H1 (cell line): ENCODE measurements around the gene POLDIP3. TPM values are rescaled to one million over a fixed set of nuclear protein-coding genes. Genes with fewer than 3 reads are reported as not detected.

ENCODE experiments used
- CTCF ChIA-PET: fragments of 300-600 bp; sonication (Branson Sonifier 250); formaldehyde crosslinking; loops from one replicate; lab custom pipeline; 2021; ENCODE audit not compliant: partially characterized antibody; lab: Charles Lee
- POLR2A ChIA-PET: fragments of 300-600 bp; sonication (Branson Sonifier 250); formaldehyde crosslinking; loops from one replicate; lab custom pipeline; 2021; ENCODE audit warnings: inconsistent platforms; ENCODE audit not compliant: partially characterized antibody; lab: Charles Lee
- DNase-seq, 2 experiments: peaks; one replicate each; pipeline versions ENCODE4 v3.0.0 to v3.0.0-alpha.2; 2010 to 2022; ENCODE audit warnings: low spot score in 2 of 2, low read depth in 1 of 2, mixed read lengths in 1 of 2
- FAIRE-seq: peaks from 2 replicates; lab custom pipeline; 2011; peaks lifted over from hg19 to GRCh38; lab: Jason Lieb, UNC
- H2AFZ ChIP-seq: 2 replicates; pipeline ENCODE4 v1.8.1; 2012; ENCODE audit warnings: low read length, inconsistent platforms
- H2AK5ac ChIP-seq: 2 replicates; pipeline ENCODE4 v1.6.1; 2013; ENCODE audit warnings: low read depth, low read length
- H2BK120ac ChIP-seq: replicated peaks from 2 replicates; pipeline ENCODE3; 2013; ENCODE audit warnings: low read depth, low read length, inconsistent platforms
- H2BK12ac ChIP-seq: 2 replicates; pipeline ENCODE4 v1.6.1; 2013; ENCODE audit warnings: low read depth, low read length
- H2BK15ac ChIP-seq: 2 replicates; pipeline ENCODE4 v1.6.1; 2013; ENCODE audit warnings: low read length
- H2BK20ac ChIP-seq: 2 replicates; pipeline ENCODE4 v1.6.1; 2013; ENCODE audit warnings: low read length
- H2BK5ac ChIP-seq: 2 replicates; pipeline ENCODE4 v1.6.1; 2013; ENCODE audit warnings: low read depth, low read length
- H3K14ac ChIP-seq: 2 replicates; pipeline ENCODE4 v1.6.1; 2013; ENCODE audit warnings: inconsistent platforms; ENCODE audit not compliant: insufficient read length
- H3K18ac ChIP-seq: 2 replicates; pipeline ENCODE4 v1.6.1; 2013; ENCODE audit warnings: low read length; ENCODE audit errors: extremely low read depth
- H3K23ac ChIP-seq: 2 replicates; pipeline ENCODE4 v1.6.1; 2013; ENCODE audit warnings: inconsistent platforms; ENCODE audit not compliant: insufficient read length
- H3K23me2 ChIP-seq: 2 replicates; pipeline ENCODE4 v1.6.1; 2013; ENCODE audit warnings: low read depth, low read length
- H3K27ac ChIP-seq: 2 replicates; pipeline ENCODE4 v1.6.1; 2011; ENCODE audit warnings: low read depth, low read length, inconsistent platforms
- H3K27me3 ChIP-seq, 4 experiments: replicated peaks in 1 of 4; 1 replicate in 1 of 4; 2 replicates in 3 of 4; pipeline versions ENCODE4 v1.6.1 to v1.8.1; 2011 to 2013; ENCODE audit warnings: low read length in 3 of 4, mild to moderate bottlenecking in 3 of 4, inconsistent platforms in 2 of 4, mixed read lengths in 2 of 4, moderate library complexity in 1 of 4; ENCODE audit not compliant: control insufficient read depth in 3 of 4, insufficient read depth in 3 of 4; ENCODE audit errors: extremely low read depth in 1 of 4
- H3K36me3 ChIP-seq, 4 experiments: 2 replicates each; pipeline versions ENCODE4 v1.6.1 to v1.8.1; 2011 to 2013; ENCODE audit warnings: mild to moderate bottlenecking in 4 of 4, low read length in 3 of 4, moderate library complexity in 2 of 4, control low read depth in 1 of 4, inconsistent platforms in 1 of 4; ENCODE audit not compliant: insufficient read depth in 4 of 4, control insufficient read depth in 2 of 4
- H3K4ac ChIP-seq: replicated peaks from 2 replicates; pipeline ENCODE3; 2013; ENCODE audit warnings: low read length, low read depth, mixed read lengths, inconsistent platforms; ENCODE audit not compliant: insufficient read length
- H3K4me1 ChIP-seq, 4 experiments: replicated peaks in 1 of 4; 1 replicate in 1 of 4; 2 replicates in 3 of 4; pipeline versions ENCODE4 v1.6.1 to v1.8.1; 2011 to 2013; ENCODE audit warnings: low read length in 3 of 4, inconsistent platforms in 2 of 4, mixed read lengths in 1 of 4; ENCODE audit not compliant: insufficient read depth in 4 of 4, control insufficient read depth in 3 of 4
- H3K4me2 ChIP-seq, 2 experiments: 2 replicates each; pipeline versions ENCODE4 v1.6.1 to v1.8.1; 2011 to 2013; ENCODE audit warnings: low read depth in 2 of 2, low read length in 2 of 2, control low read depth in 1 of 2, inconsistent platforms in 1 of 2, mild to moderate bottlenecking in 1 of 2; ENCODE audit not compliant: insufficient read depth in 1 of 2
- H3K4me3 ChIP-seq, 4 experiments: fragments of 200-600, 300-600 bp in 1 of 4; sonication (generic), shearing (Covaris generic), sonication (Bioruptor Twin) in 1 of 4; 2 replicates each; pipeline versions ENCODE4 v1.5.1 to v1.8.1; 2011 to 2016; ENCODE audit warnings: low read length in 4 of 4, low read depth in 3 of 4, control low read depth in 2 of 4, inconsistent platforms in 2 of 4, mild to moderate bottlenecking in 2 of 4, mixed read lengths in 1 of 4, moderate library complexity in 1 of 4; ENCODE audit not compliant: insufficient read depth in 2 of 4; ENCODE audit errors: extremely low read depth in 1 of 4
- H3K56ac ChIP-seq: replicated peaks from 2 replicates; pipeline ENCODE3; 2013; ENCODE audit warnings: low read depth, mild to moderate bottlenecking, mixed read lengths, low read length, inconsistent platforms; ENCODE audit not compliant: insufficient read length
- H3K79me1 ChIP-seq: 2 replicates; pipeline ENCODE4 v1.6.1; 2013; ENCODE audit warnings: low read depth, low read length, control low read depth
- H3K79me2 ChIP-seq, 2 experiments: 2 replicates each; pipeline versions ENCODE4 v1.6.1 to v1.8.1; 2012 to 2013; ENCODE audit warnings: low read length in 2 of 2, mild to moderate bottlenecking in 2 of 2, inconsistent platforms in 1 of 2; ENCODE audit not compliant: insufficient read depth in 2 of 2, control insufficient read depth in 1 of 2
- H3K9ac ChIP-seq, 4 experiments: replicated peaks in 1 of 4; 1 replicate in 1 of 4; 2 replicates in 3 of 4; pipeline versions ENCODE4 v1.6.1 to v1.8.1; 2011 to 2013; ENCODE audit warnings: low read depth in 3 of 4, low read length in 3 of 4, control low read depth in 2 of 4, mild to moderate bottlenecking in 2 of 4, moderate library complexity in 2 of 4, inconsistent platforms in 1 of 4; ENCODE audit errors: extremely low read depth in 1 of 4
- H3K9me3 ChIP-seq, 2 experiments: 2 replicates each; pipeline versions ENCODE4 v1.6.1 to v1.8.1; 2012 to 2013; ENCODE audit warnings: mild to moderate bottlenecking in 2 of 2, moderate library complexity in 2 of 2, control low read depth in 1 of 2, inconsistent platforms in 1 of 2, low read depth in 1 of 2, low read length in 1 of 2, mixed read lengths in 1 of 2; ENCODE audit not compliant: insufficient read depth in 2 of 2
- H4K20me1 ChIP-seq, 2 experiments: replicated peaks in 1 of 2; 2 replicates each; pipeline versions ENCODE3 to v1.8.1; 2011 to 2013; ENCODE audit warnings: inconsistent platforms in 2 of 2, low read length in 2 of 2, mild to moderate bottlenecking in 1 of 2; ENCODE audit not compliant: insufficient read depth in 2 of 2, control insufficient read depth in 1 of 2
- H4K5ac ChIP-seq: 2 replicates; pipeline ENCODE4 v1.6.1; 2013; ENCODE audit warnings: low read length, low read depth, mixed read lengths, inconsistent platforms; ENCODE audit not compliant: insufficient read length
- H4K8ac ChIP-seq: 2 replicates; pipeline ENCODE4 v1.8.0; 2013; ENCODE audit warnings: mild to moderate bottlenecking, moderate library complexity, low read length, inconsistent platforms; ENCODE audit not compliant: insufficient read depth; ENCODE audit errors: extremely low read depth
- H4K91ac ChIP-seq: replicated peaks from 2 replicates; pipeline ENCODE3; 2013; ENCODE audit warnings: low read length, mixed read lengths, inconsistent platforms; ENCODE audit not compliant: insufficient read length
- CTBP2 ChIP-seq: IDR thresholded peaks from 2 replicates; pipeline ENCODE4 v1.7.0; 2011; ENCODE audit warnings: borderline replicate concordance, mild to moderate bottlenecking, moderate library complexity, mixed read lengths, low read length; ENCODE audit not compliant: insufficient read depth, insufficient read length
- CTCF ChIP-seq, 3 experiments: IDR thresholded peaks; 1 replicate in 2 of 3; 2 replicates in 1 of 3; pipeline versions ENCODE4 v1.5.1 to v1.6.1; 2011; ENCODE audit warnings: low read length in 3 of 3, mild to moderate bottlenecking in 3 of 3, inconsistent platforms in 2 of 3, low read depth in 1 of 3, moderate library complexity in 1 of 3; ENCODE audit not compliant: insufficient read depth in 1 of 3; ENCODE audit errors: control extremely low read depth in 1 of 3
- EP300 ChIP-seq, 2 experiments: IDR thresholded peaks; 1 replicate in 1 of 2; 2 replicates in 1 of 2; pipeline ENCODE4 v1.6.1; 2011 to 2012; ENCODE audit warnings: low read depth in 2 of 2, low read length in 2 of 2, mild to moderate bottlenecking in 2 of 2, borderline replicate concordance in 1 of 2, inconsistent platforms in 1 of 2, moderate library complexity in 1 of 2
- KDM4A ChIP-seq: IDR thresholded peaks from one replicate; pipeline ENCODE4 v1.7.1; 2012; ENCODE audit warnings: low read depth, mild to moderate bottlenecking, moderate library complexity, low read length, inconsistent platforms; ENCODE audit not compliant: severe bottlenecking
- PHF8 ChIP-seq: fragments of 200-600 bp; sonication (generic); conservative IDR thresholded peaks from 2 replicates; pipeline ENCODE4 v1.7.1; 2012; ENCODE audit warnings: low read depth, mild to moderate bottlenecking, inconsistent platforms, low read length, moderate library complexity
- TEAD4 ChIP-seq: IDR thresholded peaks from 2 replicates; pipeline ENCODE4 v1.6.1; 2012; ENCODE audit warnings: low read depth, low read length, inconsistent platforms, mixed read lengths
- USF2 ChIP-seq: IDR thresholded peaks from 2 replicates; pipeline ENCODE4 v1.6.1; 2011; ENCODE audit warnings: low read length, improper control_type of control experiment
- ZNF274 ChIP-seq: IDR thresholded peaks from 2 replicates; pipeline ENCODE4 v1.7.0; 2012; ENCODE audit warnings: low read length, borderline replicate concordance; ENCODE audit errors: extremely low read depth
- WGBS, 2 experiments: shearing (Covaris generic) in 1 of 2; methylation state at CpG; one replicate each; pipeline versions ENCODE4 v1.1.6 to v1.1.7; 2013 to 2015; ENCODE audit warnings: low lambda C conversion rate in 2 of 2, mixed read lengths in 2 of 2, inconsistent platforms in 1 of 2, low coverage in 1 of 2, missing lambda C conversion rate in 1 of 2; ENCODE audit not compliant: insufficient replicate concordance in 2 of 2, insufficient coverage in 1 of 2, insufficient read length in 1 of 2; ENCODE audit errors: extremely low coverage in 1 of 2, missing lambda C conversion rate in 1 of 2; 5-methylcytosine and 5-hydroxymethylcytosine counted together
- polyA plus RNA-seq, 7 experiments: library from polyadenylated mRNA; depleted of rRNA in 3 of 7; stranded (reverse) in 5 of 7; unstranded in 2 of 7; fragments of >200 nt in 5 of 7; fragments of 200-250 nt in 2 of 7; gene quantifications; 1 replicate in 5 of 7; 2 replicates in 1 of 7; 4 replicates in 1 of 7; pipeline versions ENCODE4 v1.2.1 to v1.2.3, GENCODE V29; 2011 to 2013; ENCODE audit warnings: missing spikeins in 2 of 7, mixed read lengths in 2 of 7
- total RNA-seq: library from RNA; stranded (reverse); fragmentation: NEBNext Ultra II Directional; extraction: Animal tissue kit (Norgen Biotek cat#: 25700); gene quantifications from 2 replicates; pipeline ENCODE4 v1.2.1, GENCODE V29; 2021

The POLDIP3 gene
- total and polyA plus RNA-seq, 2 of the 8 experiments (the other 6 are each of a cell fraction or from before 2014, with no cell fraction given), result 43.5 to 84.6 TPM

GRCh38 chr22:42626951-42627625, 12.4 kb upstream of the POLDIP3 start:
- Histone ChIP-seq H2BK20ac (no peak overlapping the region), H3K23me2 (no peaks in the 10 kb centered on the region), H3K4me2 (no peak overlapping the region), H3K27me3 (no peaks in the 10 kb centered on the region), H2BK12ac (no peak overlapping the region), H3K9ac (no peak overlapping the region), H3K4ac (no peak overlapping the region), H2BK5ac (no peak overlapping the region), H3K27ac (no peak overlapping the region), H3K14ac (no peak overlapping the region), H3K56ac (no peak overlapping the region), H3K4me1 (no peaks in the 10 kb centered on the region), H3K18ac (no peak overlapping the region), H2AK5ac (no peak overlapping the region), H4K20me1 (peaks cover 0 to 11% of the 10 kb centered on the region in 2 experiments), H3K4me3 (no peak overlapping the region), H4K8ac (no peak overlapping the region), H4K5ac (no peak overlapping the region), H3K9me3 (no peaks in the 10 kb centered on the region), H3K23ac (no peak overlapping the region), H3K79me1 (no peaks in the 10 kb centered on the region), H3K79me2 (no peaks in the 10 kb centered on the region), H3K36me3 (peaks cover 7 to 35% (median 18%) of the 10 kb centered on the region in 4 experiments; a peak in 5 of 8 replicates), H2AFZ (no peak overlapping the region), H4K91ac (no peak overlapping the region), H2BK15ac (no peak overlapping the region), H2BK120ac (no peak overlapping the region)
- POLR2A ChIA-PET, result interaction anchor here (0.6 to 8.9 kb wide), 4 partner anchors 10 to 22 kb away, joined by 3 to 85 read pairs (median 3); partner anchors contain the start of genes ATP5MGL, CYB5R3 and POLDIP3
- CTCF ChIA-PET, result interaction anchor here (0.5 to 1.3 kb wide), 6 partner anchors 20 to 1471 kb away, joined by 3 to 5 read pairs (median 4); no protein-coding TSS in a partner anchor
- FAIRE-seq (no peak), DNase-seq (no peak)
- 92% methylated on average over 23 of the region's 25 CpGs; no CpG with 5 or more reads in 1 of the 2 experiments for WGBS, 2 experiments
- TF ChIP-seq CTBP2, result no peak
- no peak for TF ChIP-seq TEAD4
- no peak for TF ChIP-seq PHF8
- no peak for TF ChIP-seq ZNF274
- TF ChIP-seq EP300 (IDR thresholded peaks at IDR 0.05; ENCODE audit: borderline replicate concordance in 1 of 2, low read depth in 2 of 2, low read length in 2 of 2), result no peak
- no peak for TF ChIP-seq KDM4A
- no peak for TF ChIP-seq CTCF (IDR thresholded peaks at IDR 0.05; ENCODE audit: control extremely low read depth in 1 of 3, insufficient read depth in 1 of 3, low read depth in 1 of 3, low read length in 3 of 3)
- no peak for TF ChIP-seq USF2
